HG03097 (cell line): ENCODE measurements around the gene ATXN7L1.
"Not testable (repeated sequence)": the region's sequence is repeated elsewhere in the genome, so short reads cannot be mapped to it uniquely, and the experiment has no call there.

Experiments used
- ATAC-seq: cut with Tn5 transposase; IDR thresholded peaks from one replicate; pipeline ENCODE4 v1.9.1; 2021; ENCODE audit not compliant: unreplicated experiment, low FRiP score

The ATXN7L1 gene

GRCh38 chr7:105806592-105807447 lies 69.6 kb downstream of the ATXN7L1 start:
- ATAC-seq, result peak; percentile 31

- no peak for ATAC-seq
Observed at GRCh38 chr7:105805447-105806019, 70.9 kb downstream of the ATXN7L1 start.

GRCh38 chr7:105803429-105803736 lies 73.0 kb downstream of the ATXN7L1 start:
- no peak for ATAC-seq

GRCh38 chr7:105802604-105803428 lies 73.6 kb downstream of the ATXN7L1 start:
- ATAC-seq, result no peak

- ATAC-seq, result no peak
Observed at GRCh38 chr7:105800849-105801534, 75.4 kb downstream of the ATXN7L1 start.

GRCh38 chr7:105800442-105800841 lies 76.0 kb downstream of the ATXN7L1 start:
- no peak for ATAC-seq

- no peak for ATAC-seq
Observed at GRCh38 chr7:105799677-105800076, 76.7 kb downstream of the ATXN7L1 start.

- no peak for ATAC-seq
Observed at GRCh38 chr7:105799006-105799405, 77.4 kb downstream of the ATXN7L1 start.

- ATAC-seq, result no peak
Observed at GRCh38 chr7:105797652-105798051, 78.7 kb downstream of the ATXN7L1 start.

GRCh38 chr7:105796365-105796764 lies 80.0 kb downstream of the ATXN7L1 start:
- no peak for ATAC-seq

GRCh38 chr7:105794741-105795729 lies 81.4 kb downstream of the ATXN7L1 start:
- no peak for ATAC-seq

- ATAC-seq, result no peak
Observed at GRCh38 chr7:105792488-105793370, 83.7 kb downstream of the ATXN7L1 start.

GRCh38 chr7:105791926-105792325 lies 84.5 kb downstream of the ATXN7L1 start:
- no peak for ATAC-seq

- ATAC-seq, result no peak
Observed at GRCh38 chr7:105790996-105791395, 85.4 kb downstream of the ATXN7L1 start.

- not testable (repeated sequence) for ATAC-seq
Observed at GRCh38 chr7:105790452-105790851, 85.9 kb downstream of the ATXN7L1 start.

- no peak for ATAC-seq
Observed at GRCh38 chr7:105788816-105789349, 87.5 kb downstream of the ATXN7L1 start.

- ATAC-seq, result no peak
Observed at GRCh38 chr7:105788356-105788755, 88.0 kb downstream of the ATXN7L1 start.

GRCh38 chr7:105787793-105788192 lies 88.6 kb downstream of the ATXN7L1 start:
- no peak for ATAC-seq
